CD4-positive, alpha-beta T cell treated with Interferon gamma for 1 hour (primary cell): ENCODE measurements around the gene SCARB1.

Experiments used
- DNase-seq: peaks from one replicate; pipeline ENCODE4 v3.0.0-alpha.2; 2020

SCARB1 gene

DNA sequence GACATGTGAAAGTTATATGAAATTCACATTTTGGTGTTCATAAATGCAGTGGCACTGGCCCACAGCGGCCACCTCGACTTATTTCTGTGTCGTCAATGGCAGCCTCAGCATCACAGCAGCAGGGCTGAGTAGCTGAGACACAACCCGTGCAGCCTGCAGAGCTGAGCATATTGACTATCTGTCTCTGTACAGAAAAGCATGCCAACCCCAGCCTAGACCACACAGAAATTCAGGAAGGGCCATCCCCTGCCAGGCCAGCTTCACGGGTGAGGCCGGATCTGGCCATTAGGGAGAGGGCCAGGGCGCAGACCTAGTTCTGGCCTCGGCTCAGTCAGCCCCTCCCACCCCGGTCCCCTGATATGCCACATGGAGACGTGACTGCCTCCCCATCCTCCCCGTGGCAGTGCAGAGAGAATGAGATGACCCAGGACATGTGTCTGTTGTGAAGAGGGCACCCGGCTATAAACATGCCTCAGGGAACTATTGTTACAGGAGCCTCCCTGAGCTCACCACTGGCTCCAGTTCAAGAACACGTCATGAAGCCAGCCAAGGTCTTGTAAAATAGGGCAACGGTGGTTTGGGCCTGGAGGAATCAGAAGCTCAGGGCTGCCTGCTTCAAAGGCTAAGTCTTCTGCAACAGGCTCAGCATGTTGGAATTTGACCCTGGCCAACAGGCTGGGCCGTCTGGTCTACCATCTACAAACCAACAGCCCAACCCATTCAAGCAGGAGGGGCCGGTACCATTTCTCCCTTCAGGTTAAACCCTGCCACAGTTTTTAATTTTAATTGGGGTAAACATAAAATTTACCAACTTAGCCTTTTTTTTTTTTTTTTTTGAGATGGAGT is 25.5 kb downstream of the SCARB1 start:
- DNase-seq, result no peak

DNA sequence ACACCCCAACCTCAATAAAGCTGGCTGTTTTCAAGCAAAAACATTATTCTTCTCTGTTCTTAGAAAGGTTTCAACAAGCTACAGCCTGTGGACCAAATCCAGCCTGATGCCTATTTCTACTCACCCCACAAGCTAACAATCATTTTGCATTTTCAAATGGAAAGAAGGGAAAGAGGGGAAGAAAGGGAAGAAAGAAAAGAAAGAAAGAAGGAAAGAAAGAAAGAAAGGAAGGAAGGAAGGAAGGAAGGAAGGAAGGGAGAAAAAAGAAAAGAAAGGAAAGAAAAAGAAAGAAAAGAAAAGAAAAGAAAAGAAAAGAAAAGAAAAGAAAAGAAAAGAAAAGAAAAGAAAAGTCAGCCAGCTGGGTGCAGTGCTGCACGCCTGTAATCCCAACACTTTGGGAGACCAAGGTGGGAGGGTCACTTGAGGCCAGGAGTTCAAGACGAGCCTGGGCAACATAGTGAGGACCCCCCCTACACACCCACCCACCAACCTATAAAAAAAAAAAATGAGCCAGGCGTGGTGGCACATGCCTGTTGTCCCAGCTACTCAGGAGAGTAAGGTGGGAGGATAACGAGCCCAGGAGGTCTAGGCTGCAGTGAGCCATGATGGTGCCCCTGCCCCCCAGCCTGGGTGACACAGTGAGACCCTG is 26.3 kb downstream of the SCARB1 start:
- no peak for DNase-seq

DNA sequence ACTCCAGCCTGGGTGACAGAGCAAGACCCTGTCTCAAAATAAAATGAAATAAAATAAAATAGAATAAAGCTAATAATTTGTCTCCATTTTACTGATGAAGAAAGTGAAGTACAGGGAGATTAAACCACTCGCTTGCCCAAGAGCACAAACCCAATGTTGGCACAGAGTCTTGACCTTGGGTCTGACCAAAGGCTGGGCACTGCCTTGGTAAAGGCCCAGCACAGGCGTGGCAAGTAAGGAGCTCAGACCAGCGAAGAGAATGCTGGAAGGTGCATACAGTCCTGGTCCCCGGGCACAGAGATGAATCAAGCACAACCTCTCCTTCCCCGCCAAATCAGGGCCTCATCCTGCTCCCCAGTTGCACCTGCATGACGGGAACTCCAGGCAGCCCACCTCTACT is 26.9 kb downstream of the SCARB1 start:
- no peak for DNase-seq

DNA sequence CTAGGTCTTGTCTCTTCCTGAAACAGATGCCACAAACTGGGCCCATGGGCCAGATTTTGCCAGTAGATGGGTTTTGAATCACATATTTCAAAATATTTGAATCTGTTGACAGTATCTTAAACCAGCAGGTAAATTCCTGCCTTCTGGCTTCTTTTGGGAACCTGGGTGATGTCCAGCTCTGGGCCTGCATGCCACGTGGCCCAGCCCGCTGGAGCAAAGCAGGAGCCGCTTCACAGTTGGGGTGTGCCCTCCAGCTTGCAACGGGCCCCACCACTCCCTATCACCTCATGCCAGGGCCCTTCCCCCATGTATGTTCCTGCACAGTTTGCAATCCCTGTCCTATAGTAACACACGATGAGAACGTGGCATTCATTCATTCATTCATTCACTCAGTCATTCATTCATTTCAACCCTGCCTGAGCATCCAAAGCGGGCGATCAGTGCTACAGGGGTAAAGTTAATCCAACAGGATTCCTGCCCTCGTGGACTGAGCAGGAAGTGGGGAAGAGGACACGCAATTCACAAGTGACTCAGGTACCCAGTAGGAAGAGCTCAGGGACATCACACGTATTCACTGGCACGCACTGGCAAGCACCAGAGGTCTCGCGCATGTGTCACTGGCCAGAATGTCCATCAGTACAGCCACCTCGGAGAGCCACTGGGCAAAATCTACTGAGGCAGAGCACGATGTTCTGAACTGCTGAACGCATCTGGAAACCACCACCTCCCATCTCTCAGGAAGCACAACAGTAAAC is 27.8 kb downstream of the SCARB1 start:
- DNase-seq, result no peak

DNA sequence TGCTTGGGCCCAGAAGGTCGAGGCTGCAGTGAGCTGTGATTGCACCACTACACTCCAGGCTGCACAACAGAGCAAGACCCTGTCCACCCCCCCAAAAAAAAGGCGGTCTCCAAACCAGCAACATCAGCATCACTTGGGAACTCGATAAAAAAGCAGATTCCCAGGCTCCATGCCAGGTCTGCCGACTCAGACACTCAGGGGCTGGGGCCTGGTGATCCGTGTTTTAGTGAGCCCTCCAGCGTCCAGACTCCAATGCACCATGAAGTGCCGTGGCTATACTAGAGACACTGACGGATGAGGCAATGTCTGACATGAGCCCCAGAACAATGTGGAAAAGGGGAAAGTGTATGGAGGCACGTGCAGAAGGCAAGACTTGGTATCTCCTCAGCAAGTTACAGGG is 28.8 kb downstream of the SCARB1 start:
- no peak for DNase-seq

DNA sequence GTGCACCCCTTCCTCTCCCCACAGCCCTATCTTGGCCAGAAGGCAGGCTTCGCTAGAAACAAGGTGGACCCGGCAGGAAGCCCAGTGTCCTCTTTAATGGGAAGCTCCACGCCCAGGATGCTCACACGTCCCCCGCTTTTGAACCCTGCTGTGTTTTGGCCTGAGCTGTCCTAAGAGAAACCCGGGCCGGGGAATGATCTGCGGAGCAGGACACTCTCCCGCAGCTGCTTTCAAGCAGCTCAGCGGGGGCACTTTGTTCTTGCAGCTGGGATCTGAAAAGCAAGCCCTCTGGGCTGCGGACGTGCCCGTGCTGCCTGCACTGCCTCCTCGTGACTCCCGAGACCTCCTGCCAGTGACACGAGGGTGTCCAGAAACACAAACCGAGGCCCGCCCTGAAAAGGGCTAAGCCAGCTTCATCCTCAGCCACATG is 30.0 kb downstream of the SCARB1 start:
- DNase-seq, result no peak

DNA sequence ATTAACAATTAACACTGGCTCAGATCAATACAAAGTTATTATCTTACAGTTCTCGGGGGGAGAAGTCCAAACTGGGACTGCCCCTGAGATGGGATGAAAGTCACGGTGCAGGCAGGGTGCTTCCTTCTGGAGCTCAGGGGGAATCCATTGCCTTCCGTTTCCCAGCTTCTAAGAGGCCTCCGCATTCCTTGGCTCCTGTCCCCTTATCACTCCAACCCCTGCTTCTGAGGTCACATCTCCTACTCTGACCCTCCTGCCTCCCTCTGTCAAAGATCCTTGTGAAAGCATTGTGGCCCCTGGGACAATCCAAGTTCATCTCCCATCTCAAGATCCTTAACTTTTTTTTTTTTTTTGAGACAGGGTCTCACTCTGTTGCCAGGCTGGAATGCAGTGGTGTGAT is 30.8 kb downstream of the SCARB1 start:
- DNase-seq, result no peak

DNA sequence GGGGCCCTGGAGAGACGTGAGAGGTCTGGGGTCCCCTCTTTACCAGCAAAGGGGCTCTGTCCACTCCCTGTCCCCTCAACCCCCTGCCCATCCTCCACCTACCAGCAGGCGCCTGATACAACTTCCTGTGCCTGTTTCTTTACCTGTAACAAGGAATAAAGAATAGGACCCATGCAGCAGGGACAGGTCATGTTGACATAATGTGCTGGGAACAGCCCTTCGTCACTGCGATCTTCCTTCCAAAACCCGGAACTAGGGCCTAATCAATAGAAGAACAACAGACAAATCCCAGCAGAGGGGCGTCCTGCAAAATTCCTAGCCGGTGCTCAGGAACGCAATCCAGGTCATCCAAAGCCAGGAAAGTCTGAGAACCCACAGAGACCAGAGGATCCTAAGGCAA is 32.1 kb downstream of the SCARB1 start:
- DNase-seq, result no peak

DNA sequence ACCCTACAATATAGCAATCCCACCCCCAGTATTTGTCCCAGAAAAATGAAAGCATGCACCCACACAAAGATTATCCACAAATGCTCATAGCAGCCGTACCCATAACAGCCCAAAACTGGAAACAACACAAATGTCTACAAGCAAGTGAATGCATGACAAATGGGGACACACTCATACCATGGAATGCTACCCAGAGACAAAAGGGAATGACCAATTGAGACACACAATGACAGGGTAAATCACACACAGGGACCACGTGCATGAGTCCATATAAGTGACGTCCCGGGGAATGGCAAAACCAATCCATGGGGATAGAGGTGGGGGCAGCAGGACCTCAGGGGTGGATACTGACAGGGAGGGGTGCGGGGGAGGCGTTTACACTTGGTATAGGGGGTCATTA is 33.4 kb downstream of the SCARB1 start:
- DNase-seq, result no peak

DNA sequence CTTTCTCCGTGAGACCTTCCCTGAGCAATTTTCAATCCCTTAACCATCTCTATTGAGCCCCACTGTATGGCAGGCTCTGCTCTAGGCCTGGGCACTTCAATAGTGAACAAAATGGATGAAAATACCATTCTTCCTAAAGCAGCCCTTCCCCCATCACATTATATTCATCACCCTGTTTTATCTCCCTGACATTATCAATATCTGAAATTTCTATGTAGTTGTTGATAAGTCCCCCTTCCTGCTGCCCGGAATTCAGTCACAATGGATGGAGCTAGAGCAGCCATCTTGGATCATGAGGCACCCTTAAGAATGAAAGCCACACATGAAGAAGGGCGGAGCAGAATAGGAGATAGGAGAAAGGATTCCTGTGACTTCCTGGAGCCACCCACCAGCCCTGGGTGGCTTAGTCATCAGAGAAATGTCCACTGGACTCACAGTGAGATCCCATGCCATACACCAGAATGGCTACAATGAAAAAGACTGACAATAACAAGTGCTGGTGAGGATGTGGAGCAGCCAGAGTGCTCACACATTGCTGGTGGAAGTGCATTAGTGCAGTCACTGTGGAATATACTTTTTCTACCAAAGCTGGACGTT is 33.9 kb downstream of the SCARB1 start:
- no peak for DNase-seq

DNA sequence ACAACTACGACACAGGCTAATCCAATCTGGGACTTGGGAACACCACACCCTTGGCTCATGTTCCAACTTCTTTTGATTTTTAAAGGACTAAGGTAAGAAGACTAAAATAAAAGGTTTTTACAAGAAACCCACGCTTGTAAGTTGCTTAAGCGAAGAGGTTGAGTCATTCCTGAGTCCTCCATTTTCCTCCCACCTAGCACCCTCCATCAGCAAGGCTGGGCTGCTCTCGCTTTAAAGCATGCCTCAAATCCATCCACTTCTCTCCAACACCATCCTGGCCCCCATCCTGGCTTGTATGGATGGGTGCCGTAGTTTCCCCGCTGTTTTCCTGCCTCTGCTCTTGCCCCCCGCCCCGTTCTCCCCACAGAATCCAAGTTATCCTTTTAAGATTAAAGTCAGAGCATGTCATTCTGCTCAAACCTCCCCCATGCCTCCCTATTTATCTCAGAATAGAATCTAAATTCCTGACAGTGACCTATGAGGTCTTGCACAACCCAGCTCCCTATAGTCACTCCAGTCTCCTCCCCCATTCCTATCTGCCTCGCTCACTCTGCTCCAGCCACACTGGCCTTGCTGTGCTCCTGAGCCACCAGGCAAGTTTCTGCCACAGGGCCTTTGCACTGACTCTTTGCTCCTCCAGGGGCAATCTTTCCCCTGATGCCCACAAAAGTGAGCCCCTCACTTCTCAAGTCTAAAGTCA is 34.5 kb downstream of the SCARB1 start:
- no peak for DNase-seq

DNA sequence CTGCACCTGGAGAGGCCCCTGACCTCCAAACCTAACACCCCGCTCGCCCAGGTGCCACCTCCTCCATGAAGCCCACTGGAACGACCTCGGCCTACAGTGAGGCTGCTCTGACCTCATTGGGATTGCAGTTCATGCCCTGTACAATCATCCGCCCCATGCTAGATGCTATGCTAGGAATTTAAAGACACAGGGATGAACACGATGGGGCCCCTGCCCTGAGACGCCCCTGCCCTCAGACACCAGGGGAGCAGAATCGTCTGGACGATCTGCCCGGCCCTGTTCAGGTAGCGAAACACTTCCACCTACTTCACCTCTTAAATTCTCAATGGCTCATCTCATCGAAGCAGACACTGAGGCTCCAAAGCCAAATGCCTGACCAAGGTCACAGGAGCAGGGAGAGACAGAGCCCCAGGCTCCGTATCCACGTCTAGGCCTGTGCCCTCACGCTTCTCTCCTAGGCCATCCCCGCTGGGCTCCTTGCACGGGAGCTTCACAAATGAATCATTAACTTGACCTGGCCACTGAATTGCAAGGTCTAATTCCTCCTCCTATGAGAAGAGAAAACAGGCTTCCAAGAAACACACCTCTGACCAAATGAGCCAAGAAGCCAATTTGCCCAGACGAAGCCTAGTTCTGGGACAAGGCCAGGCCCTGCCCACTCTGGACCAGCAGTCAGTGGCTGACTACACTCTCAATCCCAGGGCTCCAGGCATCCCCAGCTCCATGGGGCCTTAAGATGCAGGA is 35.2 kb downstream of the SCARB1 start:
- no peak for DNase-seq

DNA sequence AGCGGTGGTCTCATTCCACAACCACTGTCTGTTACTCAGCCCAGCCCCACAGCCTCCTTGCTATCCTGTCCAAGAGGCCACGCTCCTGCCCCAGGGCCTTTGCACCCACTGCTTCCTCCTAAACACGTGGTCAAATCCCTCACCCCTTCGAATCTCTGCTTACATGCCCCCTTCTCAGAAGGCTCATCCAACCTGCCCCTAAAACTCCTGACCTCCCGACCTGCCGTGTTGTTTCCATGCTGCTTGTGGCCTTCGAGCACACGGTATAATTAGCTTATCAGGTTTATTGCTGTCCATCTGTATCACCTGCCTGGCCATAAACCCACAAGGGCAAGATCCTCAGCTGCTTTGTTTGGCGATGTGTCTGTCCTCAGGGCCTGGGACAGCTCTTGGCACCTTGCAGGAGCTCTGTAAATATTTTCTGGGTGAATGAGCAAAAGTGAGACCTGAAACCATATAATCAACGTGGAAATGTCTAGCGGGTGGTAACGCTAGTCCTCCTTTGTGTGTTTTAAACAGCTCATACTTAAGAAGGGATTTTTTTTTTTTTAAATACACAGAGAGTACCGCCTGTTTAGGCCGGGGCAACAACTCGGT is 36.0 kb downstream of the SCARB1 start:
- no peak for DNase-seq

DNA sequence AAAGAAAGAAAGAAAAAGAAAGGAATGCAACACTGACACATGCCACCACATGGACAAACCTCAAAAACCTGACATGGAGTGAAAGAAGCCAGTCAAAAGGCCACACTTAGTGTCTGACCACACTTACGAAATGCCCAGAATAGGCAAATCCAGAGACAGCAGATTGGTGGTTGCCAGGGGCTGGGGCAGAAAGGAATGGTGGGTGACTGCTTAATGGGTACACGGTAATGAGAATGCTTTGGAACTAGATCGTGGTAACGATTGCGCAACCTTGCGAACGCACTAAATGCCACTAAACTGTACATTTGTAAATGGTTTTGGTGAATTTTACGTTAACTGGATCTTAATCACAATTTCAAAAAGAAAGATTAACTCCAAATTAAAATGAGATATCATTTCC is 39.5 kb downstream of the SCARB1 start:
- no peak for DNase-seq

DNA sequence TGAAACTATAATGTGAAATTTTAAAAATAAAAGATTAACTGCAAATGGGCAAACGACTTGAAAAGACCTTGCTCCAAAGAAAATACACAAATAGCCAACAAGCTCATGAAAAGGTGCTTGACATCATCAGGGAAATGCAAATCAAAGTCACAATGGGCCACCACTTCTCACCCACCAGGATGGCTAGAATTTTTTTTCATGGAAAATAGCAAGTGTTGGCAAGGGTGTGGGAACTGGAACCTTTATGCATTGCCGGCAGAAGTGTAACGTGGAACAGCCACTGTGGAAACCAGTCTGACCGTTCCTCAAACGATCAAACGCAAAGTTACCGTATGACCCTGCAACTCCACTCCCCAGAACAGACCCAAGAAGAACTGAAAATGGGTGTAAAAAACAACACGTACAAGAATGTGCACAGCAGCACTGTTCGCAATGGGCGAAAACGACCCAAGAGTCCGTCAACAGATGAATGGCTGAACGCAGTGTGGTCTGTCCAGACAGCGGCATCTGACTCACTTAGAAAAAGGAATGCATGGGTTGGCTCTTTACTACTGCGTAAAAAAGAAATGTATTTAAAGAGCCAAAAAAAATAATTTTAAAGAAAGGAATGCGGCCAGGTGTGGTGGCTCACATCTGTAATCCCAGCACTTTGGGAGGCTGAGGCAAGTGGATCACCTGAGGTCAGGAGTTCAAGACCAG is 40.2 kb downstream of the SCARB1 start:
- DNase-seq, result no peak

DNA sequence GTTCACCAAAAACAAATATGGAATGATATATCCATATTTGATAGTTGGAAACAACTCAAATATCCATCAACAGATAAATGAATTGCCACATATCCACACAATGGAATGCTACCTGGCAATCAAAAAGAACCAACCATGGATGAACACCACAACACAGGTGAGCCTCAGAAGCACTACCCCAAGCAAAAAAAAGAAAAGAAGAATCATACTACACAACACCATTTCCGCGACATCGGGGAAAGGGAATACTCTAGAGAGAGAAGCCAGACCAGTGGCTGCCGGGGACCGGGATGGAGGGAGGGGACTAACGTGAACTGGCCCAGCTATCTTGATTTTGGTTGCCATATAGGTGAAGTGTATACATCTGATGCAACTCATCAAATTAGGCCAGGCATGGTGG is 41.4 kb downstream of the SCARB1 start:
- DNase-seq, result no peak

DNA sequence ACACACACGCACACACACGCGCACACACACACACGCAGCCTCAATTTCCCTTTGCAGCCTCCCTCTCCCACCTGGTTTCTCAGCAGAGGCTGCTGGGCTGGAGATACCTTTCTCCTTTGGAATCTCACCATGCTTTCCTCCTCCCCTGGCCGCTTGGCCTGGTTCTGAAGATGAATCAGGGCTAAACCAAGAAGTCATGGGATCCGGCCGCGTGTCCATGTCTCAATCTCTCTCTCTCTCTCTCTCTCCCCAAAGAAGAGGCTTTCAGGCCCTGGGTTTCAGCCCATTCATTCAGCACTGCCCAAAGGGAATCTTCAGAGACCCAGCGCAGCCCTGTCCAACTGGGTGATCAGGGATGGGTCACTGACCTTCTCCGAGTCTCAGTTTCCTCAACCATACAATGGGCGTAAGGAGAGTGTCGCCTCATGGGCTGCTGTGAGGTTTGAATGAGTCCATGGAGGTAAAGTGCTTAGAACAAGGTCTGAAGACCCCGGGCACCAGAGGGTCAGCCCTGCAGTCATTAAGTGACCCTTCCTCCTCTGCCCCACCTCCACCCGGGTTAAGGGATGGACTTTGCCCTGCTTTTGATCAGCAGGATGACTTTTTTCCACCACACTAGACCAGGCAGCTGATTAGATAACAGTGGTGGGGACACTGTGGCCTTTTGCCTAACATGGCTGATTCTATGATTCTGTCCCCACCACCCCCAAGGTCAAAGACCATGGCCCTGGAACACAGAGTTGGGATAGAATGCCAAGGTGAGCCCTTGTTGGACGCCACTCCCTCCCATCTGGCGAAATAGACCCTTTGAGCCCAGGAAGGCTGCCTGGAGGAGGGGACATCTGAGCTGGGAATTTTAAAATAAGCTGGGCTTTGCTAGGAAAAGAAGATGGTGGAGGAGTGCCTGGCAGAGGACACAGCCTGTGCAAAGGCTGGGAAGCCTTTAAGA is 42.1 kb downstream of the SCARB1 start:
- no peak for DNase-seq

DNA sequence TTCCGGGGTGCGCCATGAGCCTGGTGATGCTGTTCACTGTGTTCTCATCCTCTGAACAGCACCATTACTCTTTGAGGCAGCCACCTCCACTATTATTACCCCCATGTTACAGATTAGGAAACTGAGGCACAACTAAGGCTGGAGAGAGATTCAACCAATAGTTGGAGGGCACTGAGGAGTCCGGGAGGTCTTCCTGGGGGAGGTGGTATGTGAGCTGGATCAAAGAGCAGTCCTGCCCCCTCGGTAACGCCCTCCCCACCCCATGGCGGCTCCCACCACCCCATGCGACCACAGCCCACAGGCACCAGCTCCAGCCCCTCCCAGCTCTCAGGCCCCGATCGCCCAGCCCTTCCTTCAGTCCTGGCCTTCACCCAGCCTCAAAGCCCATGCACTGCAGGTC is 43.5 kb downstream of the SCARB1 start:
- DNase-seq, result no peak

DNA sequence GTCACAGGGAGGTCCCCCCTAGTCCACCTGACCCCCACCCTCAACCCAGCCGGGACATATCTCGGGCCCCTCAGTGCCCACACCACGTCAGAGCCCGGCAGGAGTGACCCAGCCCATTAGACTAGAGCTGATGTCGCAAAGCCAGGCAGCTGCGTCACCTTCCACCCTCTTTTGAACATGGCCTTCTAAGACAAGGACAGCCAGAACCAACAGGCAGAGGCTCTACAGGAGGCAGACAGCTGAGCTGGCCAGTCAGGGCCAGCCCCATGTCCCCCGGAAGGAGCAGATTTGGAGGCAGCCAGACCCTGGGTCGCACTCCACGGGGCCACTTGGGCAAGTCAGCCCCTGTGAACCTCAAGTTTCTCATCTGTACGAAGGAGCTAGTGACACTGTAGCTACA is 44.1 kb downstream of the SCARB1 start:
- no peak for DNase-seq

DNA sequence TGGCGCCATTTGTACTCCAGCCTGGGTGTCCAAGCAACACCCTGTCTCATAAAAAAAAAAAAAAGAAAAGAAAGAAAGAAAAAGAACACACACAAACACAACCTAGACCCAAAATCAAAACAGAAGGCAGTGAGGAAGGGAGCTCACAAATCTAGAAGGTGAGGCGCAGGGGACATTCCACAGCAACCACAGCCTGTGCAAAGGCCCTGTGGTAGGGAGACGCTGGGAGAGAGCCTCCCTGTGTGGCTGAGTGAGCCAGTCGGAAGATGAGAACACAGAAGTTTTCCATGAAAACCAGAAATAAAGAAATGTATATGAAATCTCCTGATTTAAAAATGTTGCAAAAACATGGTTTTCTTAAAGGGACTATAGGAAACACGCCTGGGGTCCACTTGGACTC is 44.6 kb downstream of the SCARB1 start:
- DNase-seq, result no peak
